ENCODE measurements around the gene SSBP2.

DNA sequence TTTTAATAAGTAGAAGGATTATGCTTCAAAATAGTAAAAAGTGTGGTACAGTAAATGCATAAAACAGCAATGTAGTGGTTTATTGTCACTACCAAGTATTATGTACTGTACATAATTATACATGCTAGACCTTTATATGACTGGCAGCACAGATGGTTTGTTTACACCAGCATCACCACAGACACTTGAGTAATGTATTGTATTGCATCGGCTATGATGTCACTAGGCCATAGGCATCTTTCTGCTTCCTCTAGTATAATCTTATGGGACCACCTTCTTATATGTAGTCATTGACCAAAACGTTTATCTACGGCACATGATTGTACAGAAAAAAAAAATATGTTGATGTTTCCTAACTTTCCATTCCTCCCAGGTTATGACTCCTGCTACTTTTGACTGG is 31.9 kb upstream of the SSBP2 start:
- no peak for TF ChIP-seq EZH2 (IDR thresholded peaks at IDR 0.05; ENCODE audit: low read length, missing control alignments)
- TF ChIP-seq, protein P1, sequence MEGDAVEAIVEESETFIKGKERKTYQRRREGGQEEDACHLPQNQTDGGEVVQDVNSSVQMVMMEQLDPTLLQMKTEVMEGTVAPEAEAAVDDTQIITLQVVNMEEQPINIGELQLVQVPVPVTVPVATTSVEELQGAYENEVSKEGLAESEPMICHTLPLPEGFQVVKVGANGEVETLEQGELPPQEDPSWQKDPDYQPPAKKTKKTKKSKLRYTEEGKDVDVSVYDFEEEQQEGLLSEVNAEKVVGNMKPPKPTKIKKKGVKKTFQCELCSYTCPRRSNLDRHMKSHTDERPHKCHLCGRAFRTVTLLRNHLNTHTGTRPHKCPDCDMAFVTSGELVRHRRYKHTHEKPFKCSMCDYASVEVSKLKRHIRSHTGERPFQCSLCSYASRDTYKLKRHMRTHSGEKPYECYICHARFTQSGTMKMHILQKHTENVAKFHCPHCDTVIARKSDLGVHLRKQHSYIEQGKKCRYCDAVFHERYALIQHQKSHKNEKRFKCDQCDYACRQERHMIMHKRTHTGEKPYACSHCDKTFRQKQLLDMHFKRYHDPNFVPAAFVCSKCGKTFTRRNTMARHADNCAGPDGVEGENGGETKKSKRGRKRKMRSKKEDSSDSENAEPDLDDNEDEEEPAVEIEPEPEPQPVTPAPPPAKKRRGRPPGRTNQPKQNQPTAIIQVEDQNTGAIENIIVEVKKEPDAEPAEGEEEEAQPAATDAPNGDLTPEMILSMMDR (conservative IDR thresholded peaks at IDR 0.05 in 1 of 2, IDR thresholded peaks at IDR 0.05 in 1 of 2; ENCODE audit: low read depth in 1 of 2, low read length in 2 of 2), result no peak
